HG02981 (cell line): ENCODE results near the gene UIMC1.
"Not testable (repeated sequence)": the region's sequence is repeated elsewhere in the genome, so short reads cannot be mapped to it uniquely, and the experiment has no call there.

Experiments
- ATAC-seq: cut with Tn5 transposase; IDR thresholded peaks from one replicate; pipeline ENCODE4 v1.9.1; 2021; ENCODE audit warnings: mild to moderate bottlenecking, moderate library complexity; ENCODE audit not compliant: unreplicated experiment

UIMC1 gene

DNA sequence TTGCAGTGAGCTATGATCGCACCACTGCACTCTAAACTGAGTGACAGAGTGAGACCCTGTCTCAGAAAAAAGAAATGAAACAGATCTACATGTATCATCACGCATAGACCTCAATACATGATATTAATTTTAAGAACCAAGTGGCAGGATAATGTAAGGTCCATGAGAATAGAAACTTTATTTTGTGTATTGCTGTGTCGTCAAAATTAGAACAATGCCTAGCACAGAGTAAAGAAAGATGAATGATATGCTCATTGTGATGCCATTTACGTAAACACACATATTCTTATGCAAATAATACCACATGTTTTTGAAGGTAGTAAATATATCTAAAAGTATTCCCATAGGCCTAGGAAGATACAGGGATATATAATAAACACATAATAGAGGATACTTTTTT, 3.6 kb upstream of the UIMC1 start:
- no peak for ATAC-seq

- no peak for ATAC-seq
These were observed 2.1 kb upstream of the UIMC1 start for GRCh38 chr5:177008716-177009115.

GRCh38 chr5:177005619-177006264, 837 bp downstream of the UIMC1 start:
- peak; percentile 44 for ATAC-seq

- no peak for ATAC-seq
These were observed 1.6 kb downstream of the UIMC1 start for GRCh38 chr5:177004961-177005360.

- ATAC-seq, result no peak
These were observed 2.9 kb downstream of the UIMC1 start for GRCh38 chr5:177003649-177004048.

- ATAC-seq, result not testable (repeated sequence)
These were observed 7.1 kb downstream of the UIMC1 start for GRCh38 chr5:176999526-176999925.

DNA sequence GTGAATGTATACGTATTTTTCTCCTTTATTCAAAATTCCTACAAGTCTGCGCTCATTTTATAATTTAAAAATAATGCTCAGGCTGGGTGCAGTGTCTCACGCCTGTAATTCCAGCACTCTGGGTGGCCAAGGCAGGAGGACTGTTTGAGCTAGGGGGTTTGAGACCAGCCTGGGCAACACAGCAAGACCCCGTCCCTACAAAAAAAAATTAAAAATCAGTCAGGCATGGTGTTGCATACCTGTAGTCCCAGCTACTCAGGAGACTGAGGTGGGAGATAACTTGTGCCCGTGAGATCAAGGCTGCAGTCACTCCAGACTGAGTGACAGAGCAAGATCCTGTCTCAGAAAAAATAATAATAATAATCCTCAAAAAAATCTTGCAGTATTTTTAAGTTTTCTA, 7.8 kb downstream of the UIMC1 start:
- ATAC-seq, result no peak

GRCh38 chr5:176996780-176997179, 9.8 kb downstream of the UIMC1 start:
- no peak for ATAC-seq

DNA sequence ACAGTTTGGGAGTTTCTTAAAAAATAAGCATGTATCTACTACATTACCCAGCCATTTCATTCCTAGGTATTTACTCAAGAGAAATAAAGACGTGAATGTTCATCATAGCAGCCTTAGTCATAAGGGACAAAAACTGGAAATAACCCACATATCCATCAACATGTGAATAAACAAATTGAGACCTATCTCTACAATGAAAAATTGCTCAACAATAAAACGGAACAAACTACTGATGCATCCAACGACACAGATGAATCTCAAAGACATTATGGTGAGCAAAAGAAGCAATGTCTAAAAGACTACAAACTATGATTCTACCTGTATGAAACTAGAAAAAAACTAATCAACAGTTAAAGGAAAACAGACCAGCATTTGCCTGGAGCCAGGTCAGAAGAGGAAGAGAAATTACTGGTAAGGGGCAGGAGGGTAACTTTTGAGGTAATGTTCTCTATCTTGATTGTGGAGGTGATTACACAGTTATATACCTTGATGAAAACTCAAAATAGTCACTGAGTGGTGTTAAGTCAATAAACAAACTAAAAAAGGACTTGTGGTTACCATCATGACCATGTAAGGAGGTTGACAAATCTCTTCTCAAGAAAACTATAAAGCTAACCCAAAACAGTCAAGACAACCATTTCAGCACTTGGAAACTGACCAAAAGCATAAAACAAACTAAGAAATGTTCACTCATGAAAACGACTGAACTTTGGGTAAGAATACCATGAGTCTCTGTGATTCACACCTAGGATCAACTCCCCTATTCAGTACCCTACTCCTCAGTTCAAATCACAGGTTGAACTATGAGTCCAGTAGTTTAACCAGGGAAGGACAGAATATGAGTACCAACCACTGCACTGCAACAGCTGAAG, 10.4 kb downstream of the UIMC1 start:
- no peak for ATAC-seq

GRCh38 chr5:176995122-176995490, 11.5 kb downstream of the UIMC1 start:
- no peak for ATAC-seq

DNA sequence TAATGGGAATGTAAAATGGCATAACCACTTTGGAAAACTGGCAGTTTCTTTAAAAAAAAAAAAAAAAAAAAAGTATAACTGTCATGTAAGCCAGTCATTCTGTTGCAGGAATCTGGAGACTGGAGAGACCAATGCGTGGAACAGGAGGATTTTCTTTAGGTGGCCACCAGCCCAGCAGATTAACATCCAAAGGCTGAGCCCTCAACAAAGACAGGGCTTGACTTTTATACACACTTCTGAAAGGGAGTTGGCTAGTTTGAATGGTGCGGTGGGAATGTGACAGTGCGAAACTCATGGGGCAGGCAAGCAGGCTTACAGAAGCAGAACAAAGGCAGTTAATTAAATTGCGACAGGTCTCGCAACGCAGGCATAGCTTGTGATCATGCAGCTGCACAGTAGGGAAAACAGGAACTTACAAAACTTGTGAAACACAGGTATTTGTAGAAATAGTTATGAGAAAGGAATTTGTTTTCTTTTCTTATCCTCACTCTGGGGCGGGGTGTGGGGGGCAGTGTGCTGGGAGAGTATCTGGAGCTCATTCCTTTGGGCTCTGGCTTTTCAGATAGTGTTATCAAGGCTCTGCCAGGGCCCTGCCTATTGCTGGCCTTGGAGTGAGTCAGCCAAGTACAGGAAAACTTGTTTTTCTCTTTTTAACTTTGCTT, 12.0 kb downstream of the UIMC1 start:
- ATAC-seq, result peak; percentile 68

DNA sequence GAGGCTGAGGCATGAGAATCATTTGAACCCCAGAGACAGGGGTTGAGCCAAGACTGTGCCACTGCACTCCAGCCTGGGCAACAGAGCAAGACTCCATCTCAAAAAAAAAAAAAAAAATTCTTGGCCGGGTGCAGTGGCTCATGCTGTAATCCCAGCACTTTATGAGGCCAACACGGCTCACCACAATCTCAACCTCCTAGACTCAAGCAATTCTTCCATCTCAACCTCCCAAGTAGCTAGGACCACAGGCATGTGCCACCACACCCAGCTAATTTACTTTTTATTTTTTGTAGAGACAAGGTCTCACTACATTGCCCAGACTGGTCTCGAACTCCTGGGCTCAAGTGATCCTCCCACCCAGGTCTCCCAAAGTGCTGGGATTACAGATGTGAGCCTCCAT, 13.5 kb downstream of the UIMC1 start:
- ATAC-seq, result not testable (repeated sequence)

GRCh38 chr5:176987583-176987982, 19.0 kb downstream of the UIMC1 start:
- ATAC-seq, result no peak

GRCh38 chr5:176986280-176986679, 20.3 kb downstream of the UIMC1 start:
- no peak for ATAC-seq

DNA sequence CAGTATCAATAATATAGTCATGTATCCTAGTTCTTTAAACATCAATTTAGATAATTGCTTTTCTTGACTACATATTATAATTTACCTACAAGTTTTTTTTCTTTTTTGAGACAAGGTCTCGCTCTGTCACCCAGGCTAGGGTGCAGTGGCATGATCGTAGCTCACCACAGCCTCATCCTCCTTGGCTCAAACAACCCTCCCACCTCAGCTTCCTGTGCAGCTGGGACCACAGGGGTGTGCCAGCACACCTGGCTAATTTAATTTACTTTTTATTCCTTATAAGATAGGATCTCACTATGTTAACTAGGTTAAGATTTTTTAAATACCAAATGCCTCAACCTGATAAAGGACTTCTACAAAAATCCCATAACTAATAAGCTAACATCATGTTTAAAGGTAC, 21.1 kb downstream of the UIMC1 start:
- peak; percentile 56 for ATAC-seq

DNA sequence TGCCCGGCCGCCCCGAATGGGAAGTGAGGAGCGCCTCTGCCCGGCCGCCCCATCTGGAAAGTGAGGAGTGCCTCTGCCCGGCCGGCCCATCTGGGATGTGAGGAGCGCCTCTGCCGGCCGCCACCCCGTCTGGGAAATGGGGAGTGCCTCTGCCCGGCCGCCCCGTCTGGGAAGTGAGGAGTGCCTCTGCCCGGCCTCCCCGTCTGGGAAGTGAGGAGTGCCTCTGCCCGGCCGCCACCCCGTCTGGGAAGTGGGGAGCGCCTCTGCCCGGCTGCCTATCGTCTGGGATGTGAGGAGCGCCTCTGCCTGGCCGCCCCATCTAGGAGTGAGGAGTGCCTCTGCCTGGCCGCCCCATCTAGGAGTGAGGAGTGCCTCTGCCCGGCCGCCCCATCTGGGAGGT, 22.4 kb downstream of the UIMC1 start:
- not testable (repeated sequence) for ATAC-seq

DNA sequence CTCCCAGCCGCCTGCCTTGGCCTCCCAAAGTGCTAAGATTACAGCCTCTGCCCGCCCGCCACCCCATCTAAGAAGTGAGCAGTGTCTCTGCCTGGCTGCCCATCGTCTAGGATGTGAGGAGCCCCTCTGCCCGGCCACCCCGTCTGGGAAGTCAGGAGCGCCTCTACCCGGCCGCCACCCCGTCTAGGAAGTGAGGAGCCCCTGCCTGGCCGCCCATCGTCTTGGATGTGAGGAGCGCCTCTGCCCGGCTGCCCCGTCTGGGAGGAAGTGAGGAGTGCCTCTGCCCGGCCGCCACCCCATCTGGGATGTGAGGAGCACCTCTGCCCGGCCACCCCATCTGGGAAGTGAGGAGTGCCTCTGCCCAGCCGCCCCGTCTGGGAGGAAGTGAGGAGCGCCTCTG, 23.0 kb downstream of the UIMC1 start:
- not testable (repeated sequence) for ATAC-seq

DNA sequence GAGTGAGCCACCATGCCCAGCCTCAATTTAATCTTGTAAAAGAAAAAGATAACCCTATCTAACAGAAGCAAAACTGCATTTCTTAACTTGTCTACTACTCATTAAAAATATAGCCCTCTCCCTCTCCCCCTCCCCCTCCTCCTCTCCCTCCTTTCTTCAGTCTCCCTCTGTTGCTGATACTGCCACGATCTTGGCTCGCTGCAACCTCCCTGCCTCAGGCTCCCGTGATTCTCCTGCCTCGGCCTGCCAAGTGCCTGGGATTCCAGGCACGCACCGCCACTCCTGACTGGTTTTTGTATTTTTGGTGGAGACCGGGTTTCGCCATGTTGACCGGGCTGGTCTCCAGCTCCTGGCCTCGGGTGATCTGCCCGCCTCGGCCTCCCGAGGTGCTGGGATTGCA, 23.5 kb downstream of the UIMC1 start:
- not testable (repeated sequence) for ATAC-seq

DNA sequence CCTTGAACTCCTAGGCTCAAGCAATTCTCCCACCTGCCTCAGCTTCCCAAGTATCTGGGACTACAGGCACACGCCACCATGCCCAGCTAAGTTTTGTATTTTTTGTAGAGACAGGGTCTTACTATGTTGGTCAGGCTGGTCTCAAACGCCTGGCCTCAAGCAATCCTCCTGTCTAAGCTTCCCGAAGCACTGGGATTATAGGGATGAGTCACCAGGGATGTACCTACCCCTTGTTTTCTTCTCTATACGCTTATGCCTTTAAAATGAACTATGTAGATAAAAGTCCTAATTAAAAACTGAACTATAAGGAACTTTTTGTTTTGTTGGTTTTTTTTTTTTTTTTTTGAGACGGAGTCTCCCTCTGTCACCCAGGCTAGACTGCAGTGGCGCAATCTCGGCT, 25.8 kb downstream of the UIMC1 start:
- ATAC-seq, result no peak

- ATAC-seq, result no peak
These were observed 26.9 kb downstream of the UIMC1 start for GRCh38 chr5:176979669-176980068.

GRCh38 chr5:176965633-176966032, 40.9 kb downstream of the UIMC1 start:
- ATAC-seq, result no peak

- no peak for ATAC-seq
These were observed 47.5 kb downstream of the UIMC1 start for GRCh38 chr5:176959051-176959450.
